ENCODE results near the gene UBR3.

The UBR3 gene

DNA sequence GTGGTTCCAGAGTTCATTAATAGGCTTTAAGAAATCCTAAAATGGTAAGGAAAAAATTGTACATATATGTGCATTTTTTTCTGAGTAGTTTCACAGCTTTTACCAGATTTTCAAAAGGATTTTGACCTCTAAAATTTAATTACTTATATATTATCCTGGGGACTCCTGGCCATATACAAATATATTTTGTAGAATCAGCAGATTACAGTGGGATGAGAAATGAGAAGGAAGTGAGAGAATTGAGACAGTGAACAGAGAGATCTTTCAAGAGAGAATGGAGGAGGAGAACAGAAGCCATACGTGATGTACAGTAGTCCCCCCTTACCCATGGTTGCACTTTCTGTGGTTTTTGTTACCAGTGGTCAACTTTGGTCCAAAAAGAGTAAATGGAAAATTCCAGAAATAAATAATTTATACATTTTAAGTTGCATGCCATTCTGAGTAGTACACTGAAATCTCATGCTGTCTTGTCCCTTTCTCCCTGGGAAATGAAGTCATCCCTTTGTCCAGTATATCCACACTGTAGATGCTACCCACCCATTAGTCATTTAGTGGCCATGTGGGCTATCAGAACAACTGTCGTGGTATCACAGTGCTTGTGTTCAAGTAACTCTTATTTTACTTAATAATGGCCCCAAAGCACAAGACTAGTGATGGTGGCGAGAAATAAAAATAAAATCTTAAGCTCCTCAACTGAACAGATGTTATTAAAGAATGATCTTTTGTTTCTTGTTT is 220.2 kb downstream of the UBR3 start:
- ChIA-PET CTCF (no interaction called here), POLR2A (no interaction called here)
- DNase-seq (ENCODE audit: low read depth, low spot score) = no peak
- TF ChIP-seq, protein P1, sequence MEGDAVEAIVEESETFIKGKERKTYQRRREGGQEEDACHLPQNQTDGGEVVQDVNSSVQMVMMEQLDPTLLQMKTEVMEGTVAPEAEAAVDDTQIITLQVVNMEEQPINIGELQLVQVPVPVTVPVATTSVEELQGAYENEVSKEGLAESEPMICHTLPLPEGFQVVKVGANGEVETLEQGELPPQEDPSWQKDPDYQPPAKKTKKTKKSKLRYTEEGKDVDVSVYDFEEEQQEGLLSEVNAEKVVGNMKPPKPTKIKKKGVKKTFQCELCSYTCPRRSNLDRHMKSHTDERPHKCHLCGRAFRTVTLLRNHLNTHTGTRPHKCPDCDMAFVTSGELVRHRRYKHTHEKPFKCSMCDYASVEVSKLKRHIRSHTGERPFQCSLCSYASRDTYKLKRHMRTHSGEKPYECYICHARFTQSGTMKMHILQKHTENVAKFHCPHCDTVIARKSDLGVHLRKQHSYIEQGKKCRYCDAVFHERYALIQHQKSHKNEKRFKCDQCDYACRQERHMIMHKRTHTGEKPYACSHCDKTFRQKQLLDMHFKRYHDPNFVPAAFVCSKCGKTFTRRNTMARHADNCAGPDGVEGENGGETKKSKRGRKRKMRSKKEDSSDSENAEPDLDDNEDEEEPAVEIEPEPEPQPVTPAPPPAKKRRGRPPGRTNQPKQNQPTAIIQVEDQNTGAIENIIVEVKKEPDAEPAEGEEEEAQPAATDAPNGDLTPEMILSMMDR (IDR thresholded peaks at IDR 0.05; ENCODE audit: insufficient read depth, low read length, missing control alignments) = no peak
- no peak overlapping the region for H3K4me3 ChIP-seq (ENCODE audit: low read depth, low read length)

DNA sequence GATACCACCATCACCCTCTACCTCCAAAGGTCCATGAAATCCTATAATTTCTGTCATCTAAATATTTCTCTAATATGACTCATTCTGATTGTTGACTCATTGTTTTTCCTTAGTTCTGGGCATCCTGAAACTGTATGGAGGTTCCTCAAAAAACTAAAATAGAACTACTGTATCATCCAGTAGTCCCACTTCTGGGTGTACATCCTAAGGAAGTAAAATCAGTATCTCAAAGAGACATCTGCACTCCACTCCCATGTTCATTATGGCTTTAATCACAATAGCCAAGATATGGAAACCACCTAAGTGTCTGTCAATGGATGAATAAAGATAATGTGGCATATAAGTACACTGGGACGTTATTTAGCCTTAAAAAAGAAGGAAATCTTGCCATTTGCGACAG is 224.9 kb downstream of the UBR3 start:
- TF ChIP-seq, protein P1 (IDR thresholded peaks at IDR 0.05; ENCODE audit: insufficient read depth, low read length, missing control alignments) = no peak
- no peak for DNase-seq (ENCODE audit: low read depth, low spot score)
- POLR2A ChIA-PET = no interaction called here
- CTCF ChIA-PET = no interaction called here
- H3K4me3 ChIP-seq (ENCODE audit: low read depth, low read length) = no peak overlapping the region

- ChIA-PET POLR2A (no interaction called here), CTCF (no interaction called here)
- DNase-seq (ENCODE audit: low read depth, low spot score) = no peak
- no peak overlapping the region for H3K4me3 ChIP-seq (ENCODE audit: low read depth, low read length)
- TF ChIP-seq, protein P1 (IDR thresholded peaks at IDR 0.05; ENCODE audit: insufficient read depth, low read length, missing control alignments) = no peak
Observed at GRCh38 chr2:170054997-170055396, 227.7 kb downstream of the UBR3 start.

DNA sequence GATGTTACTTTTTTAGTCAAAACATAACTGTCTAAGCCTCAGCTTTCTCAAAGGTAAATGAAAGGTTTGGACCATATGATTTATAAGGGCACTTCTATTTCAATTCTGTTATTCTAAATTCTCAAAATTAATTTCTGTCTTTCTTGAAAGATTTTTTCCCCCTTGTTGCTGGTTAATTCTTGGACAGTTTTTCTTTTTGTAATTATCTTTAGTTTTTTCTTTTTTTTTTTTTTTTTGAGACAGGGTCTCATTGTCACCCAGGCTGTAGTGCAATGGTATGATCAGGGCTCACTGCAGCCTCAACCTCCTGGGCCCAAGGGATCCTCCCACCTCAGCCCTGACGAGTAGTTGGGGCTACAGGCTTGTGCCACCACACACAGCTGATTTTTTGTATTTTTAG is 229.6 kb downstream of the UBR3 start:
- ChIA-PET POLR2A (no interaction called here), CTCF (interaction anchor here (0.8 kb wide), 1 partner anchor 10 kb away, joined by 4 read pairs; no protein-coding TSS in a partner anchor)
- TF ChIP-seq, protein P1 (IDR thresholded peaks at IDR 0.05; ENCODE audit: insufficient read depth, low read length, missing control alignments) = no peak
- no peak overlapping the region for H3K4me3 ChIP-seq (ENCODE audit: low read depth, low read length)
- DNase-seq (ENCODE audit: low read depth, low spot score) = no peak

- CTCF ChIA-PET = no interaction called here
- POLR2A ChIA-PET = no interaction called here
- TF ChIP-seq, protein P1 (IDR thresholded peaks at IDR 0.05; ENCODE audit: insufficient read depth, low read length, missing control alignments) = no peak
- no peak for DNase-seq (ENCODE audit: low read depth, low spot score)
- no peak overlapping the region for H3K4me3 ChIP-seq (ENCODE audit: low read depth, low read length)
Observed at GRCh38 chr2:170063456-170064235, 236.4 kb downstream of the UBR3 start.

- ChIA-PET CTCF (no interaction called here), POLR2A (no interaction called here)
- no peak overlapping the region for H3K4me3 ChIP-seq (ENCODE audit: low read depth, low read length)
- TF ChIP-seq, protein P1 (IDR thresholded peaks at IDR 0.05; ENCODE audit: insufficient read depth, low read length, missing control alignments) = no peak
- no peak for DNase-seq (ENCODE audit: low read depth, low spot score)
Observed at GRCh38 chr2:170070778-170071177, 243.5 kb downstream of the UBR3 start.
